K562 (cell line): ENCODE data around the gene GPR68. TPM values are rescaled to one million over a fixed set of nuclear protein-coding genes. Genes with fewer than 3 reads are reported as not detected.

Experiments
- ATF7 ChIP-seq: fragments of 450-650 bp; IDR thresholded peaks from 2 replicates; pipeline ENCODE4 v1.7.1; 2014; ENCODE audit warnings: mild to moderate bottlenecking, moderate library complexity
- CBX3 ChIP-seq, 2 experiments: IDR thresholded peaks; 1 replicate in 1 of 2; 2 replicates in 1 of 2; pipeline ENCODE4 v1.6.1; 2012; ENCODE audit warnings: inconsistent platforms in 2 of 2, low read length in 2 of 2, borderline replicate concordance in 1 of 2, control low read depth in 1 of 2
- CC2D1A ChIP-seq: fragments of 450-650 bp; IDR thresholded peaks from 2 replicates; pipeline ENCODE4 v1.6.1; 2017; ENCODE audit warnings: mild to moderate bottlenecking
- CHCHD3 ChIP-seq: fragments of 250-450 bp; sonication (Bioruptor Pico); IDR thresholded peaks from 2 replicates; pipeline ENCODE4 v2.1.2; 2022; ENCODE audit warnings: mild to moderate bottlenecking
- CHD2 ChIP-seq: IDR thresholded peaks from 2 replicates; pipeline ENCODE4 v1.6.1; 2011; ENCODE audit warnings: low read depth, low read length
- GABPA ChIP-seq: fragments of 200-800 bp; sonication (Bioruptor generic); conservative IDR thresholded peaks from 2 replicates; pipeline ENCODE4 v1.6.1; 2016; ENCODE audit warnings: low read depth, missing genetic modification characterization, missing compliant biosample characterization
- KDM1A ChIP-seq, 2 experiments: fragments of 450-650 bp; IDR thresholded peaks; 2 replicates each; pipeline ENCODE4 v1.6.1; 2016; ENCODE audit warnings: mild to moderate bottlenecking in 2 of 2
- MLX ChIP-seq, 2 experiments: fragments of 450-650 bp in 1 of 2; sonication (generic) in 1 of 2; formaldehyde crosslinking; conservative IDR thresholded peaks; 2 replicates each; pipeline versions ENCODE4 v1.4.0 to v1.8.1; 2020 to 2022; ENCODE audit warnings: mild to moderate bottlenecking in 1 of 2, missing genetic modification reagents in 1 of 2
- NCOA1 ChIP-seq: fragments of 450-650 bp; IDR thresholded peaks from 2 replicates; pipeline ENCODE4 v1.6.1; 2016; ENCODE audit warnings: low read depth
- NFRKB ChIP-seq: fragments of 450-650 bp; IDR thresholded peaks from 2 replicates; pipeline ENCODE4 v1.6.1; 2016; ENCODE audit warnings: low read depth
- NR2C1 ChIP-seq, 2 experiments: fragments of 450-650 bp; IDR thresholded peaks; 2 replicates each; pipeline ENCODE4 v1.6.1; 2017; ENCODE audit warnings: mild to moderate bottlenecking in 2 of 2, antibody characterized with exemption in 1 of 2, inconsistent platforms in 1 of 2, missing compliant biosample characterization in 1 of 2, missing genetic modification characterization in 1 of 2
- RAD51 ChIP-seq: fragments of 450-650 bp; IDR thresholded peaks from 2 replicates; pipeline ENCODE4 v1.7.1; 2016; ENCODE audit warnings: low read depth, mild to moderate bottlenecking, borderline replicate concordance
- SAP30 ChIP-seq: fragments of 200-600 bp; sonication (generic); IDR thresholded peaks from 2 replicates; pipeline ENCODE4 v1.6.1; 2012; ENCODE audit warnings: borderline replicate concordance, low read depth, mild to moderate bottlenecking, moderate library complexity, low read length, control low read depth, inconsistent platforms; ENCODE audit not compliant: insufficient read depth, poor library complexity, severe bottlenecking
- SMAD3 ChIP-seq: fragments of 450-650 bp; formaldehyde crosslinking; conservative IDR thresholded peaks from 2 replicates; pipeline ENCODE4 v1.4.0; 2020; ENCODE audit warnings: mild to moderate bottlenecking
- TAF9B ChIP-seq: fragments of 450-650 bp; IDR thresholded peaks from 2 replicates; pipeline ENCODE4 v1.6.1; 2018; ENCODE audit warnings: mild to moderate bottlenecking; ENCODE audit not compliant: partially characterized antibody
- XRCC3 ChIP-seq: fragments of 450-650 bp; IDR thresholded peaks from 2 replicates; pipeline ENCODE4 v1.6.1; 2017; ENCODE audit warnings: mild to moderate bottlenecking, moderate library complexity
- XRCC4 ChIP-seq: IDR thresholded peaks from one replicate; pipeline ENCODE4 v1.6.1; 2011; ENCODE audit not compliant: insufficient read depth, insufficient read length; ENCODE audit errors: extremely low read depth
- ZHX1 ChIP-seq: fragments of 150-350 bp; conservative IDR thresholded peaks from 2 replicates; pipeline ENCODE4 v1.6.1; 2014; ENCODE audit warnings: low read length
- ZNF174 ChIP-seq: fragments of 250-450 bp; sonication (Bioruptor Pico); IDR thresholded peaks from 2 replicates; pipeline ENCODE4 v1.4.0; 2020; ENCODE audit warnings: mild to moderate bottlenecking
- ZNF197 ChIP-seq: fragments of 200-800 bp; sonication (Bioruptor generic); IDR thresholded peaks from 2 replicates; pipeline ENCODE4 v1.6.1; 2016; ENCODE audit warnings: low read depth, missing genetic modification characterization, missing compliant biosample characterization
- ZNF277 ChIP-seq: fragments of 250-450 bp; sonication (Bioruptor Pico); IDR thresholded peaks from 2 replicates; pipeline ENCODE4 v1.8.0; 2022; ENCODE audit warnings: inconsistent platforms, mild to moderate bottlenecking, moderate library complexity, borderline replicate concordance
- ZNF639 ChIP-seq, 2 experiments: fragments of 200-800 bp in 1 of 2; sonication (Bioruptor generic) in 1 of 2; sonication (generic) in 1 of 2; formaldehyde crosslinking in 1 of 2; IDR thresholded peaks in 1 of 2; conservative IDR thresholded peaks in 1 of 2; 2 replicates each; pipeline versions ENCODE4 v1.5.0 to v1.6.1; 2016 to 2020; ENCODE audit warnings: missing compliant biosample characterization in 1 of 2, missing genetic modification characterization in 1 of 2, missing genetic modification reagents in 1 of 2
- polyA plus RNA-seq, 8 experiments: library from polyadenylated mRNA; depleted of rRNA in 4 of 8; stranded (reverse) in 5 of 8; unstranded in 3 of 8; fragments of >200 nt; fragmentation: Nextera tagmentation in 2 of 8; fragmentation: Illumina TruSeq in 1 of 8; extraction: Ambion mirVana in 2 of 8; extraction: Trizol in 1 of 8; gene quantifications; 2 replicates each; pipeline versions ENCODE4 v1.2.1 to v1.2.3, GENCODE V29; 2011 to 2014; ENCODE audit warnings: inconsistent platforms in 1 of 8, missing spikeins in 1 of 8
- total RNA-seq, 7 experiments: library from RNA; depleted of rRNA in 6 of 7; stranded (reverse); fragments of >200 nt in 6 of 7; fragmentation: Illumina TruSeq in 2 of 7; extraction: Trizol in 2 of 7; gene quantifications; 2 replicates each; pipeline versions ENCODE4 v1.2.1 to v1.2.3, GENCODE V29; 2011 to 2021; ENCODE audit warnings: low replicate concordance in 1 of 7

GPR68 gene
- total and polyA plus RNA-seq, 9 of the 15 experiments (the other 6 are each of a cell fraction or from before 2014, with no cell fraction given), result 0.41 to 9.4 (median 3.7) TPM

- TF ChIP-seq ZHX1 (no peak), TAF9B (peak; percentile 8), GABPA (tag) (peak; percentile 86), ZNF197 (peak; percentile 36; the same call in 1 of the 2 replicates), SAP30 (no peak), RAD51 (no peak), ZNF639 (CRISPR knock-in tag; conservative IDR thresholded peaks at IDR 0.05 in 1 of 2, IDR thresholded peaks at IDR 0.05 in 1 of 2) (peak in 1 of 2 experiments; percentile 32; a peak in 1 of 4 replicates), CHCHD3 (CRISPR knock-in tag) (no peak), ATF7 (peak; percentile 70; the same call in 1 of the 2 replicates), KDM1A (IDR thresholded peaks at IDR 0.05) (peak; percentile 43 to 79; a peak in 2 of 4 replicates), CBX3 (IDR thresholded peaks at IDR 0.05; ENCODE audit: borderline replicate concordance in 1 of 2, low read length in 2 of 2) (no peak; a peak in 1 of 3 replicates), MLX (CRISPR knock-in tag; conservative IDR thresholded peaks at IDR 0.05) (no peak), XRCC4 (no peak), ZNF277 (no peak), CC2D1A (no peak), SMAD3 (CRISPR knock-in tag) (no peak), ZNF174 (CRISPR knock-in tag) (no peak), XRCC3 (no peak), NR2C1 (IDR thresholded peaks at IDR 0.05) (no peak), NR2C1 (tag; IDR thresholded peaks at IDR 0.05) (no peak; the same call in 1 of the 2 replicates), NCOA1 (peak; percentile 74), CHD2 (no peak; the same call in 1 of the 2 replicates), NFRKB (peak; percentile 58; the same call in 1 of the 2 replicates)
These were observed 42.1 kb downstream of the GPR68 start (continued) for GRCh38 chr14:91202234-91202974.
